ENCODE data around the gene SP8.

The SP8 gene

GRCh38 chr7:20787660-20788419, 1.2 kb upstream of the SP8 start:
- no peak for TF ChIP-seq CTCF (IDR thresholded peaks at IDR 0.05; ENCODE audit: low read depth, low read length, missing control alignments)
- H3K4me3 ChIP-seq (ENCODE audit: low read depth, low read length), result no peak overlapping the region
- no peak for DNase-seq (ENCODE audit: low read depth)

GRCh38 chr7:20786421-20786778, 286 bp downstream of the SP8 start:
- no peak overlapping the region for H3K4me3 ChIP-seq (ENCODE audit: low read depth, low read length)
- no peak for DNase-seq (ENCODE audit: low read depth)
- no peak for TF ChIP-seq CTCF (IDR thresholded peaks at IDR 0.05; ENCODE audit: low read depth, low read length, missing control alignments)

DNA sequence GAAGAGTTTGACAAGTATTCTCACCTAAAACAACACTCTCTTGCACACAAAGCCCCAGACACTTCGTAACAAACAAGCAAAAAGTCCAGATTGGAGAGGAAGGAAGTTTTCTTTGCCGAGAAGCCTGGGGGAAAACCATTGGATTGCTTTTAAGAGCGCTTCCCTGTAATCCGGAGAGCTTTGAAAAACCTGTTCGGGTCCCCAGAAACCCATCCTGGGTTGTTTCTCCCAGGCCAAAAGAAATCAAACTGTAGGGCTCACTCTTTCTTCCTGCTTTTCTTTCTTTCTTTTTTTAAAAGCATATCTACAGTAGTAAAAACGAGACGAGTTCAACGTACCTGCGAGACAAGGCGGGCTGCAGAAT, 655 bp downstream of the SP8 start:
- no peak for DNase-seq (ENCODE audit: low read depth)
- TF ChIP-seq CTCF (IDR thresholded peaks at IDR 0.05; ENCODE audit: low read depth, low read length, missing control alignments), result no peak
- no peak overlapping the region for H3K4me3 ChIP-seq (ENCODE audit: low read depth, low read length)

- no peak overlapping the region for H3K4me3 ChIP-seq (ENCODE audit: low read depth, low read length)
- TF ChIP-seq CTCF (IDR thresholded peaks at IDR 0.05; ENCODE audit: low read depth, low read length, missing control alignments), result no peak
- DNase-seq (ENCODE audit: low read depth), result no peak
Observed at GRCh38 chr7:20785157-20786048, 1.3 kb downstream of the SP8 start.

DNA sequence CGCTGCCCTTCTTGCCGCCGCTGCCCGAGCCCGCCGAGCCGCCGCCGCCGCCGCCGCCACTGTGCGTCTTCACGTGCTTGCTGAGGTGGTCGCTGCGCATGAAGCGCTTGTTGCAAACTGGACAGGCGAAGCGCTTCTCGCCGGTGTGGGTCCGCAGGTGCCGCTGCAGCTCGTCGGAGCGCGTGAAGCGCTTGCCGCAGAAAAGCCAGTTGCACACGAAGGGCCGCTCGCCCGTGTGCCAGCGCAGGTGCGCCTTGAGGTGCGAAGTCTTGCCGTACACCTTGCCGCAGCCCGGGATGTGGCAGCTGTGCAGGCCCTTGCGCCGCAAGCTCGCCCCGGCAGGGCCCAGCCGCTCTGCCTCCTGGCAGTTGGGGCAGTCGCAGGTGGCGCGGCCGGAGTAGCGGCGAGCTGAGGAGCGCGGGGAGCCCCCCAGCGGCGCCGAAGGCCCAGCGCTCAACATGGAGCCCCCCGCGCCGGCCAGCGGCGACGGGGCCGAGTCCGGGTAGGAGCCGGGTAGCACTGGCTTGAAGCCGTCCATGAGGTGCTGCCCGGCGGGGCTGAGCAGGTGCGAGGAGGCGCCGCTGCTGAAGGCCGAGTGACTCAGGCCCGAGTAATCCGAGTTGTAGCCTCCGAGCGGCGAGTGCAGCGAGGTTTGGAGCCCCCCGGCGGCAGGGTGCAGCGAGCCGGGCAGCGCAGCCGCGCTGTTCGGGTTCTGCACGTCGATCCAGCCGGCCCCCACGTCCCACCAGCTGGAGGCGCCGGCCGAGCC, 2.1 kb downstream of the SP8 start:
- no peak for TF ChIP-seq CTCF (IDR thresholded peaks at IDR 0.05; ENCODE audit: low read depth, low read length, missing control alignments)
- DNase-seq (ENCODE audit: low read depth), result no peak
- H3K4me3 ChIP-seq (ENCODE audit: low read depth, low read length), result no peak overlapping the region

- DNase-seq (ENCODE audit: low read depth), result no peak
- no peak for TF ChIP-seq CTCF (IDR thresholded peaks at IDR 0.05; ENCODE audit: low read depth, low read length, missing control alignments)
- H3K4me3 ChIP-seq (ENCODE audit: low read depth, low read length), result no peak overlapping the region
Observed at GRCh38 chr7:20783700-20784387, 2.8 kb downstream of the SP8 start.
